GM23248 (cell line): ENCODE measurements around the gene UBE3A. TPM values are rescaled to one million over a fixed set of nuclear protein-coding genes. Genes with fewer than 3 reads are reported as not detected.

Experiments used
- DNase-seq: peaks from one replicate; pipeline ENCODE4 v3.0.0-alpha.2; 2015
- H2AFZ ChIP-seq: fragments of 200-600 bp; sonication (generic); 2 replicates; pipeline ENCODE4 v1.6.1; 2016; ENCODE audit warnings: antibody characterized with exemption
- H3F3A ChIP-seq: fragments of 200-600 bp; sonication (generic); 2 replicates; pipeline ENCODE4 v1.6.1; 2016; ENCODE audit warnings: mild to moderate bottlenecking, antibody characterized with exemption, mixed run types; ENCODE audit not compliant: insufficient read depth
- H3K27ac ChIP-seq: fragments of 200-600 bp; sonication (generic); 2 replicates; pipeline ENCODE4 v1.5.1; 2016; ENCODE audit warnings: mild to moderate bottlenecking
- H3K27me3 ChIP-seq: fragments of 200-600 bp; sonication (generic); replicated peaks from 2 replicates; pipeline ENCODE4 v1.6.1; 2016; ENCODE audit warnings: mild to moderate bottlenecking; ENCODE audit not compliant: insufficient read depth
- H3K36me3 ChIP-seq: fragments of 200-600 bp; sonication (generic); 2 replicates; pipeline ENCODE4 v1.6.1; 2016; ENCODE audit warnings: low read depth, mild to moderate bottlenecking
- H3K4me1 ChIP-seq: fragments of 200-600 bp; sonication (generic); 2 replicates; pipeline ENCODE4 v1.6.1; 2016; ENCODE audit warnings: mild to moderate bottlenecking; ENCODE audit not compliant: insufficient read depth
- H3K4me2 ChIP-seq: fragments of 200-600 bp; sonication (generic); one replicate; pipeline ENCODE4 v1.6.1; 2016; ENCODE audit warnings: mild to moderate bottlenecking; ENCODE audit not compliant: unreplicated experiment
- H3K4me3 ChIP-seq: fragments of 200-600 bp; sonication (generic); 2 replicates; pipeline ENCODE4 v1.5.1; 2016; ENCODE audit warnings: mild to moderate bottlenecking
- H3K79me2 ChIP-seq: fragments of 200-600 bp; sonication (generic); 2 replicates; pipeline ENCODE4 v1.6.1; 2016; ENCODE audit warnings: mild to moderate bottlenecking; ENCODE audit not compliant: insufficient read depth
- H3K9ac ChIP-seq: fragments of 200-600 bp; sonication (generic); 2 replicates; pipeline ENCODE4 v1.6.1; 2016; ENCODE audit warnings: mild to moderate bottlenecking
- H3K9me2 ChIP-seq: fragments of 200-600 bp; sonication (generic); 2 replicates; pipeline ENCODE4 v1.6.1; 2016; ENCODE audit warnings: mixed run types, mild to moderate bottlenecking, moderate library complexity; ENCODE audit not compliant: insufficient read depth
- H3K9me3 ChIP-seq: fragments of 200-600 bp; sonication (generic); one replicate; pipeline ENCODE4 v1.6.1; 2017; ENCODE audit warnings: low read depth
- H4K20me1 ChIP-seq: fragments of 200-600 bp; sonication (generic); 2 replicates; pipeline ENCODE4 v1.6.0; 2016; ENCODE audit not compliant: insufficient read depth
- EZH2 ChIP-seq: fragments of 200-600 bp; sonication (generic); IDR thresholded peaks from 2 replicates; pipeline ENCODE4 v1.6.1; 2018; ENCODE audit warnings: antibody characterized with exemption, mild to moderate bottlenecking; ENCODE audit not compliant: insufficient read depth, poor library complexity, severe bottlenecking
- EZH2phosphoT487 ChIP-seq: fragments of 200-600 bp; sonication (generic); IDR thresholded peaks from 2 replicates; pipeline ENCODE4 v1.6.1; 2018; ENCODE audit warnings: antibody characterized with exemption, moderate library complexity, mild to moderate bottlenecking, low read depth; ENCODE audit not compliant: insufficient read depth
- WGBS, 2 experiments: methylation state at CpG; one replicate each; pipeline ENCODE4 v1.1.6; 2015 to 2017; ENCODE audit warnings: low lambda C conversion rate in 2 of 2, low coverage in 1 of 2; ENCODE audit errors: missing lambda C conversion rate in 2 of 2; 5-methylcytosine and 5-hydroxymethylcytosine counted together
- in situ Hi-C: fragments of 300-500 bp; cut with MboI; formaldehyde crosslinking; loops from 2 replicates; pipeline ENCODE4 v1.15.0; 2020
- polyA plus RNA-seq: library from polyadenylated mRNA; unstranded; fragments of >200 nt; fragmentation: Nextera tagmentation; extraction: Ambion mirVana; gene quantifications from 2 replicates; pipeline ENCODE4 v1.2.1, GENCODE V29; 2016
- total RNA-seq: library from RNA; depleted of rRNA; stranded (reverse); fragments of >200 nt; shearing (Covaris generic); gene quantifications from 2 replicates; pipeline ENCODE4 v1.2.3, GENCODE V29; 2014

Gene UBE3A
- total and polyA plus RNA-seq, 2 experiments from 2014 or later, result 55.4 to 68.0 TPM

GRCh38 chr15:25362545-25362944 is 76.3 kb downstream of the UBE3A start:
- Histone ChIP-seq H3F3A (no peaks in the 10 kb centered on the region), H3K9ac (no peak overlapping the region), H3K4me1 (no peaks in the 10 kb centered on the region), H3K27ac (no peak overlapping the region), H3K4me3 (no peak overlapping the region), H3K79me2 (peaks cover 96% of the 10 kb centered on the region), H3K9me3 (no peaks in the 10 kb centered on the region), H3K27me3 (no peaks in the 10 kb centered on the region), H3K9me2 (no peaks in the 10 kb centered on the region; the same call in 1 of the 2 replicates), H3K36me3 (peaks cover 21% of the 10 kb centered on the region), H3K4me2 (no peak overlapping the region), H2AFZ (no peak overlapping the region), H4K20me1 (no peaks in the 10 kb centered on the region)
- DNase-seq, result peak; percentile 19
- 67 to 72% methylated on average over 1 of the region's 1 CpG for WGBS, 2 experiments
- in situ Hi-C loops, result no loop called here
- TF ChIP-seq EZH2 (no peak), EZH2phosphoT487 (no peak)

DNA sequence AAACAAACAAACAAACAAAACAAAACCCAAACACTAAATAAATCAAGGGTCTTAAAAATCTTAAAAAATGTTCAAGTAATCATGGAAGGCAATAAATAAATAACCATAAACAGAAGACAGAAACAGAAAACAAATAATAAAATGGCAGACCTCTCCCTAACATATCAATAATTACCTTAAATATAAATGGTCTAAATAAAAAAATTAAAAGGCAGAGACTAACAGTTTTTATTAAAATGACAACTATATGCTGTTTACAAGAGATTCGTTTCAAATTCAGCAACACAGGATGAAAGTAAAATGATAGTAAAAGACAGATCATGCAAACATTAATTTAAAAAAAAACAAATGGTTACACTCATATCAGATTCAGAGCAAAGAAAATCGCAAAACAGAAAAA is 91.1 kb downstream of the UBE3A start:
- in situ Hi-C loops, result no loop called here
- Histone ChIP-seq H3K9me2 (no peaks in the 10 kb centered on the region), H3K79me2 (peaks cover 89% of the 10 kb centered on the region), H3K27me3 (no peaks in the 10 kb centered on the region), H4K20me1 (no peaks in the 10 kb centered on the region), H3K4me2 (no peak overlapping the region), H3K4me1 (peaks cover 5% of the 10 kb centered on the region; the same call in 1 of the 2 replicates), H3K9ac (no peak overlapping the region), H3K4me3 (no peak overlapping the region), H3K27ac (no peak overlapping the region), H3F3A (0 out of 2 replicates have a peak, but pooled peaks cover 11% of the 10 kb centered on the region), H3K36me3 (peaks cover 19% of the 10 kb centered on the region), H2AFZ (no peak overlapping the region), H3K9me3 (no peaks in the 10 kb centered on the region)
- TF ChIP-seq EZH2 (no peak), EZH2phosphoT487 (no peak)
- WGBS, 2 experiments, result 98 to 100% methylated on average over 2 of the region's 2 CpGs
- no peak for DNase-seq

DNA sequence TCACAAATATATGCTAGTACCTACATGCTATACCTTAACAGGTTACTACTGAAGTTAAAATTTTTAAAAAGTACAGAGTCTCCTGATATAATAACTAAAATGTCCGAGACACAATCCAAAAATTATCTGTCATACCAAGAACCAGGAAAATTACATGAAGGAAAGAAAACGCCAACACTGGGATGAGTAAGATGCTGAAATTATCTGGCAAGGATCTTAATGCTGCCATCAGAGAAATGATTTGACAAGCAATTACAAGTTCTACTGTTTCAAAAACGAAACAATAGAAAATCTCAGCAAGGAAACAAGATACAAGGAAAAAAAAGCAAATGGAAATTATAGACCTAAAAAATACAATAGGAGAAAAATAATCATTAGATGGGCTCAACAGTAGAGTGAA is 92.5 kb downstream of the UBE3A start:
- DNase-seq, result no peak
- Histone ChIP-seq H3K79me2 (peaks cover 96% of the 10 kb centered on the region), H4K20me1 (no peaks in the 10 kb centered on the region), H3K27me3 (no peaks in the 10 kb centered on the region), H3K4me3 (no peak overlapping the region), H3K9me2 (no peaks in the 10 kb centered on the region), H3K4me2 (no peak overlapping the region), H3K27ac (no peak overlapping the region), H3K4me1 (peaks cover 5% of the 10 kb centered on the region; the same call in 1 of the 2 replicates), H2AFZ (no peak overlapping the region), H3K36me3 (peaks cover 16% of the 10 kb centered on the region), H3K9ac (no peak overlapping the region), H3F3A (0 out of 2 replicates have a peak, but pooled peaks cover 11% of the 10 kb centered on the region), H3K9me3 (no peaks in the 10 kb centered on the region)
- no peak for TF ChIP-seq EZH2
- TF ChIP-seq EZH2phosphoT487, result no peak
- 83 to 88% methylated on average over 3 of the region's 3 CpGs for WGBS, 2 experiments
- in situ Hi-C loops, result no loop called here

DNA sequence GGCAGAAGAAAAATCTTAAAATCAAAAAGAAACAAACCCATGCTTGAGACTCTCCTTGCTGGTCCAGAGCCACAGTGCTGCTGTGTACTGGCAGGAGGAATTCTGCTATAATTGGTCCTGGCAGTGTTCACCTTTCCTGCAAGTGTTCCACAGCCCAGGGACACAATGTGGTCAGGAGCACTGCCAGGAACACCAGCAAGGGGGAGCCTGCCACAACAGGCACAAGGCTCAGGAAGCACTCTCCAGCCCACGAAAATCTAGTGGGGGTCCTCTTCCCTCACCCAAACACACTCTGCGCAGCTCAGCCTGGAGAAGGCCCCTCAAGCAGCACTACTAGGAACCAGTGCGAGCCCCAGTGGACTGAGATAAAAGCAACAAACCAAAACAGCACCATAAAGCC is 92.9 kb downstream of the UBE3A start:
- Histone ChIP-seq H3K9me3 (no peaks in the 10 kb centered on the region), H4K20me1 (no peaks in the 10 kb centered on the region), H3K9me2 (no peaks in the 10 kb centered on the region), H3K79me2 (peaks cover 93% of the 10 kb centered on the region), H3K4me2 (no peak overlapping the region), H2AFZ (no peak overlapping the region), H3K36me3 (peaks cover 16% of the 10 kb centered on the region), H3K9ac (no peak overlapping the region), H3K4me1 (peaks cover 5% of the 10 kb centered on the region; the same call in 1 of the 2 replicates), H3K27ac (no peak overlapping the region), H3K4me3 (no peak overlapping the region), H3F3A (0 out of 2 replicates have a peak, but pooled peaks cover 11% of the 10 kb centered on the region), H3K27me3 (no peaks in the 10 kb centered on the region)
- peak; percentile 41 for DNase-seq
- 80 to 81% methylated on average over 3 of the region's 3 CpGs for WGBS, 2 experiments
- in situ Hi-C loops, result no loop called here
- TF ChIP-seq EZH2 (no peak), EZH2phosphoT487 (no peak)
